Endodermal cell (in vitro differentiated cells): Measurements from ENCODE around the gene CYP3A7. TPM values are rescaled to one million over a fixed set of nuclear protein-coding genes. Genes with fewer than 3 reads are reported as not detected.

Experiments used
- DNase-seq: peaks from one replicate; pipeline ENCODE4 v3.0.0-alpha.2; 2017
- H3K27ac ChIP-seq: 2 replicates; pipeline ENCODE4 v1.5.1; 2013; ENCODE audit warnings: mild to moderate bottlenecking, low read depth, low read length, moderate library complexity
- H3K27me3 ChIP-seq: 2 replicates; pipeline ENCODE4 v1.6.1; 2013; ENCODE audit warnings: mild to moderate bottlenecking, low read length, moderate library complexity; ENCODE audit not compliant: insufficient read depth, control insufficient read depth, poor library complexity, severe bottlenecking
- H3K36me3 ChIP-seq: 2 replicates; pipeline ENCODE4 v1.7.0; 2013; ENCODE audit warnings: mild to moderate bottlenecking, low read length, moderate library complexity; ENCODE audit not compliant: control insufficient read depth, insufficient read depth
- H3K4me1 ChIP-seq: one replicate; pipeline ENCODE4 v1.7.0; 2013; ENCODE audit warnings: low read length; ENCODE audit not compliant: control insufficient read depth, insufficient read depth
- H3K4me3 ChIP-seq: 2 replicates; pipeline ENCODE4 v1.5.1; 2013; ENCODE audit warnings: mild to moderate bottlenecking, low read length, moderate library complexity
- H3K9ac ChIP-seq: 2 replicates; pipeline ENCODE4 v1.6.1; 2013; ENCODE audit warnings: mild to moderate bottlenecking, low read length, moderate library complexity; ENCODE audit not compliant: poor library complexity, severe bottlenecking; ENCODE audit errors: extremely low read depth
- H3K9me3 ChIP-seq: 2 replicates; pipeline ENCODE4 v1.6.1; 2013; ENCODE audit warnings: mild to moderate bottlenecking, low read length, moderate library complexity; ENCODE audit not compliant: control insufficient read depth
- H3K27ac Mint-ChIP-seq: 2 replicates; pipeline ENCODE4 v1.8.0; 2020; ENCODE audit warnings: mixed read lengths
- H3K27me3 Mint-ChIP-seq: 2 replicates; pipeline ENCODE4 v1.8.0; 2021; ENCODE audit warnings: mild to moderate bottlenecking, mixed read lengths; ENCODE audit not compliant: insufficient read depth
- H3K36me3 Mint-ChIP-seq: 2 replicates; pipeline ENCODE4 v1.8.0; 2020; ENCODE audit warnings: low read depth, mixed read lengths
- H3K4me1 Mint-ChIP-seq: 2 replicates; pipeline ENCODE4 v1.8.0; 2020; ENCODE audit warnings: mixed read lengths
- H3K4me3 Mint-ChIP-seq: 2 replicates; pipeline ENCODE4 v1.8.0; 2020; ENCODE audit warnings: mild to moderate bottlenecking, moderate library complexity, mixed read lengths
- H3K9me3 Mint-ChIP-seq: 2 replicates; pipeline ENCODE4 v1.8.0; 2020; ENCODE audit warnings: mild to moderate bottlenecking, mixed read lengths
- CTCF ChIP-seq: fragments of 200-600 bp; sonication (generic); conservative IDR thresholded peaks from 2 replicates; pipeline ENCODE4 v1.5.0; 2021; ENCODE audit warnings: antibody characterized with exemption, mild to moderate bottlenecking
- WGBS, 2 experiments: methylation state at CpG; one replicate each; pipeline versions ENCODE4 v1.1.5 to v1.1.7; 2013; ENCODE audit warnings: missing lambda C conversion rate in 2 of 2, mixed read lengths in 1 of 2; ENCODE audit not compliant: insufficient coverage in 1 of 2, insufficient read length in 1 of 2; 5-methylcytosine and 5-hydroxymethylcytosine counted together
- total RNA-seq, 2 donors: library from RNA; stranded (reverse); fragmentation: NEBNext Ultra II Directional in 1 of 2; extraction: Animal tissue kit (Norgen Biotek cat#: 25700) in 1 of 2; gene quantifications; 2 replicates in 1 of 2; 3 replicates in 1 of 2; pipeline ENCODE4 v1.2.1, GENCODE V29; 2021

Gene CYP3A7
- total RNA-seq, 2 donors from 2014 or later: not detected

GRCh38 chr7:99767662-99768061 is 32.7 kb upstream of the CYP3A7 start:
- H3K9ac ChIP-seq: no peak overlapping the region
- H3K4me1 ChIP-seq: no peaks in the 10 kb centered on the region
- Mint-ChIP-seq H3K27me3 (peaks cover 19% of the 10 kb centered on the region), H3K4me3 (no peak overlapping the region), H3K27ac (no peak overlapping the region), H3K36me3 (no peaks in the 10 kb centered on the region), H3K4me1 (peaks cover 6% of the 10 kb centered on the region), H3K9me3 (no peaks in the 10 kb centered on the region)
- 87% methylated on average over 1 of the region's 1 CpG; no CpG with 5 or more reads in 1 of the 2 experiments for WGBS, 2 experiments
- H3K9me3 ChIP-seq: peaks cover 8% of the 10 kb centered on the region
- H3K27me3 ChIP-seq: no peaks in the 10 kb centered on the region
- TF ChIP-seq CTCF: no peak
- no peak overlapping the region for H3K27ac ChIP-seq
- no peaks in the 10 kb centered on the region for H3K36me3 ChIP-seq
- DNase-seq: no peak
- no peak overlapping the region for H3K4me3 ChIP-seq

GRCh38 chr7:99766484-99767099 is 31.6 kb upstream of the CYP3A7 start:
- H3K27ac ChIP-seq: no peak overlapping the region
- H3K9me3 Mint-ChIP-seq: no peaks in the 10 kb centered on the region
- TF ChIP-seq CTCF: no peak
- no peak overlapping the region for H3K4me3 Mint-ChIP-seq
- no peak overlapping the region for H3K27ac Mint-ChIP-seq
- H3K9me3 ChIP-seq: peaks cover 5% of the 10 kb centered on the region
- no peaks in the 10 kb centered on the region for H3K27me3 ChIP-seq
- H3K4me1 ChIP-seq: no peaks in the 10 kb centered on the region
- no peaks in the 10 kb centered on the region for H3K36me3 Mint-ChIP-seq
- H3K4me1 Mint-ChIP-seq: peaks cover 6% of the 10 kb centered on the region
- H3K27me3 Mint-ChIP-seq: peaks cover 12% of the 10 kb centered on the region
- H3K36me3 ChIP-seq: no peaks in the 10 kb centered on the region
- DNase-seq: no peak
- no peak overlapping the region for H3K4me3 ChIP-seq
- no peak overlapping the region for H3K9ac ChIP-seq
- 91 to 97% methylated on average over 2 to 3 of the region's 3 CpGs for WGBS, 2 experiments

- H3K36me3 ChIP-seq: no peaks in the 10 kb centered on the region
- H3K36me3 Mint-ChIP-seq: no peaks in the 10 kb centered on the region
- TF ChIP-seq CTCF: no peak
- H3K4me1 ChIP-seq: no peaks in the 10 kb centered on the region
- peaks cover 6% of the 10 kb centered on the region for H3K4me1 Mint-ChIP-seq
- H3K27me3 ChIP-seq: no peaks in the 10 kb centered on the region
- H3K9me3 ChIP-seq: no peaks in the 10 kb centered on the region
- no peak overlapping the region for H3K4me3 Mint-ChIP-seq
- no peak for DNase-seq
- WGBS, 2 experiments: 94 to 95% methylated on average over 3 of the region's 3 CpGs
- H3K27ac ChIP-seq: no peak overlapping the region
- no peak overlapping the region for H3K4me3 ChIP-seq
- H3K27ac Mint-ChIP-seq: no peak overlapping the region
- H3K9ac ChIP-seq: no peak overlapping the region
- no peaks in the 10 kb centered on the region for H3K9me3 Mint-ChIP-seq
- peaks cover 4% of the 10 kb centered on the region for H3K27me3 Mint-ChIP-seq
Observed at GRCh38 chr7:99764478-99764877, 29.5 kb upstream of the CYP3A7 start.
